HepG2 (cell line): Measurements from ENCODE around the gene IL32.

Experiments
- ASH2L ChIP-seq: fragments of 300-600, 200-600 bp; sonication (generic); IDR thresholded peaks from 2 replicates; pipeline ENCODE4 v1.7.0; 2017; ENCODE audit warnings: low read depth, mild to moderate bottlenecking, moderate library complexity, mixed read lengths, low read length; ENCODE audit not compliant: insufficient read length
- CTCF ChIP-seq: sonication (generic); formaldehyde crosslinking; IDR thresholded peaks from 2 replicates; pipeline ENCODE4 v1.5.0; 2020; ENCODE audit warnings: mild to moderate bottlenecking, missing genetic modification reagents, moderate library complexity
- MAX ChIP-seq: IDR thresholded peaks from 2 replicates; pipeline ENCODE4 v1.6.1; 2012; ENCODE audit warnings: inconsistent platforms
- NFRKB ChIP-seq: fragments of 450-650 bp; IDR thresholded peaks from 2 replicates; pipeline ENCODE4 v1.6.1; 2017
- PATZ1 ChIP-seq: sonication (generic); formaldehyde crosslinking; IDR thresholded peaks from 2 replicates; pipeline ENCODE4 v1.4.0; 2020; ENCODE audit warnings: missing genetic modification reagents
- RXRA ChIP-seq: sonication (generic); formaldehyde crosslinking; IDR thresholded peaks from 2 replicates; pipeline ENCODE4 v1.5.1; 2020; ENCODE audit warnings: missing genetic modification reagents
- STAG1 ChIP-seq: sonication (generic); formaldehyde crosslinking; IDR thresholded peaks from 2 replicates; pipeline ENCODE4 v1.4.0; 2020; ENCODE audit warnings: missing genetic modification reagents
- ZNF143 ChIP-seq: sonication (generic); formaldehyde crosslinking; IDR thresholded peaks from 2 replicates; pipeline ENCODE4 v1.4.0; 2020; ENCODE audit warnings: missing genetic modification reagents
- ZNF33B ChIP-seq: sonication (generic); formaldehyde crosslinking; IDR thresholded peaks from 2 replicates; pipeline ENCODE4 v1.5.1; 2020; ENCODE audit warnings: mild to moderate bottlenecking, missing genetic modification reagents
- ZNF615 ChIP-seq: sonication (generic); formaldehyde crosslinking; IDR thresholded peaks from 2 replicates; pipeline ENCODE4 v1.5.0; 2020; ENCODE audit warnings: mild to moderate bottlenecking, missing genetic modification reagents, borderline replicate concordance

GRCh38 chr16:3027489-3027795 lies 38.0 kb upstream of the IL32 start:
- no peak for TF ChIP-seq PATZ1 (CRISPR knock-in tag)
- TF ChIP-seq ZNF143 (CRISPR knock-in tag): no peak
- TF ChIP-seq ZNF615 (CRISPR knock-in tag): no peak
- no peak for TF ChIP-seq STAG1
- TF ChIP-seq CTCF: no peak
- TF ChIP-seq ZNF33B: no peak
- no peak for TF ChIP-seq MAX
- no peak for TF ChIP-seq NFRKB
- TF ChIP-seq RXRA: no peak
- no peak for TF ChIP-seq ASH2L
